IPS-18c (cell line): Measurements from ENCODE around the gene PLD3.

Experiments used
- H3K4me3 ChIP-seq: 2 replicates; pipeline ENCODE4 v1.7.0; 2013; ENCODE audit warnings: low read depth, mild to moderate bottlenecking, low read length, moderate library complexity; ENCODE audit not compliant: insufficient read depth
- H3K9me3 ChIP-seq: one replicate; pipeline ENCODE4 v1.6.1; 2013; ENCODE audit warnings: mild to moderate bottlenecking, low read length, moderate library complexity; ENCODE audit not compliant: control insufficient read depth, insufficient read depth

The PLD3 gene

GRCh38 chr19:40348125-40348913 lies at the start of gene PLD3, which contains the start of gene C19orf47:
PLD3 (plus strand) TSS chr19:40348695; CDS start chr19:40366484, 17,789 bp downstream.
C19orf47 (minus strand) TSS chr19:40348397; CDS start chr19:40341857, 6,540 bp downstream.
- H3K4me3 ChIP-seq, result peak within 1 kb of the TSS; percentile 87
- H3K9me3 ChIP-seq, result no peaks in the 10 kb centered on the region

GRCh38 chr19:40300668-40301067 lies 47.8 kb upstream of the PLD3 start:
- Histone ChIP-seq H3K4me3 (no peak overlapping the region), H3K9me3 (no peaks in the 10 kb centered on the region)

- Histone ChIP-seq H3K9me3 (no peaks in the 10 kb centered on the region), H3K4me3 (no peak overlapping the region)
These were observed 46.1 kb upstream of the PLD3 start for GRCh38 chr19:40302224-40303011.

- Histone ChIP-seq H3K4me3 (no peak overlapping the region), H3K9me3 (no peaks in the 10 kb centered on the region)
These were observed 44.7 kb upstream of the PLD3 start for GRCh38 chr19:40303765-40304164.

GRCh38 chr19:40304306-40304705 lies 44.2 kb upstream of the PLD3 start:
- no peaks in the 10 kb centered on the region for H3K9me3 ChIP-seq
- H3K4me3 ChIP-seq, result no peak overlapping the region

- Histone ChIP-seq H3K4me3 (no peak overlapping the region), H3K9me3 (no peaks in the 10 kb centered on the region)
These were observed 43.1 kb upstream of the PLD3 start for GRCh38 chr19:40305403-40305802.

GRCh38 chr19:40309666-40310065 lies 38.8 kb upstream of the PLD3 start:
- Histone ChIP-seq H3K9me3 (no peaks in the 10 kb centered on the region), H3K4me3 (no peak overlapping the region)

GRCh38 chr19:40312533-40312932 lies 36.0 kb upstream of the PLD3 start:
- no peaks in the 10 kb centered on the region for H3K9me3 ChIP-seq

GRCh38 chr19:40313229-40313983 lies 35.1 kb upstream of the PLD3 start:
- Histone ChIP-seq H3K9me3 (no peaks in the 10 kb centered on the region), H3K4me3 (no peak overlapping the region)

More at GRCh38 chr19:40312533-40312932, 36.0 kb upstream of the PLD3 start:
- H3K4me3 ChIP-seq, result no peak overlapping the region

GRCh38 chr19:40314656-40315055 lies 33.8 kb upstream of the PLD3 start:
- Histone ChIP-seq H3K4me3 (no peak overlapping the region), H3K9me3 (no peaks in the 10 kb centered on the region)

- H3K9me3 ChIP-seq, result no peaks in the 10 kb centered on the region
- no peak overlapping the region for H3K4me3 ChIP-seq
These were observed 32.6 kb upstream of the PLD3 start for GRCh38 chr19:40315812-40316470.

GRCh38 chr19:40317338-40317737 lies 31.2 kb upstream of the PLD3 start:
- no peaks in the 10 kb centered on the region for H3K9me3 ChIP-seq
- no peak overlapping the region for H3K4me3 ChIP-seq

GRCh38 chr19:40320558-40320935 lies 27.9 kb upstream of the PLD3 start:
- Histone ChIP-seq H3K4me3 (no peak overlapping the region), H3K9me3 (no peaks in the 10 kb centered on the region)

GRCh38 chr19:40321076-40321475 lies 27.4 kb upstream of the PLD3 start:
- Histone ChIP-seq H3K9me3 (no peaks in the 10 kb centered on the region), H3K4me3 (no peak overlapping the region)

GRCh38 chr19:40321566-40322270 lies 26.8 kb upstream of the PLD3 start:
- Histone ChIP-seq H3K4me3 (no peak overlapping the region), H3K9me3 (no peaks in the 10 kb centered on the region)

- Histone ChIP-seq H3K9me3 (no peaks in the 10 kb centered on the region), H3K4me3 (no peak overlapping the region)
These were observed 26.3 kb upstream of the PLD3 start for GRCh38 chr19:40322271-40322610.
